ENCODE measurements around the gene CCBE1. TPM values are rescaled to one million over a fixed set of nuclear protein-coding genes. Genes with fewer than 3 reads are reported as not detected.

CCBE1 gene
- total and polyA plus RNA-seq, 4 experiments from 2014 or later = not detected

DNA sequence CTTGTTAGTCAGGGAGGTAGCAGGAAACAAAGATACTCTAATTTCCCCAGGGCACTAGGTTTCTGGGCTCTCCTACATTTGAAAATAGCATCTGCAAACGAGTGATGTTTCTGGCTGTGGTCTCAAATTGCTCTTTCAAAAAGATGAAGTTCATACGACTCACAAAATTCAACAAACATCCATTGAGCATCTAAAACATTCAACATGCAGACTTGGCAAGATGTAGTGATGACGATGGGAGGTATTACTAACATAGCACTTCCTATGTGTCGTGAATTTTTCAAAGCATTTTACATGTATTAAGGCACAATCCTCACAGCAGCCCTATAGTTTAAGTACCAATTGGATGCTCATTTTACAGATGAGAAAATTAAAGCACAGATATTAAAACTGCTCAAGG, 5.2 kb downstream of the CCBE1 start:
- peaks cover 0 to 7% (median 6%) of the 10 kb centered on the region in 4 donors for H3K4me1 Mint-ChIP-seq
- H3K27ac ChIP-seq (ENCODE audit: low read depth, low read length) = no peak overlapping the region
- H3K4me3 ChIP-seq (ENCODE audit: low read length in 2 of 2) = no peak overlapping the region
- CTCF ChIA-PET (ENCODE audit: partially characterized antibody) = no interaction called here
- no peak overlapping the region for H3K4me3 Mint-ChIP-seq
- H3K27me3 ChIP-seq (ENCODE audit: insufficient read depth, low read length) = peaks cover 5% of the 10 kb centered on the region
- H3K36me3 Mint-ChIP-seq = no peaks in the 10 kb centered on the region
- no peak for DNase-seq
- no peaks in the 10 kb centered on the region for H3K36me3 ChIP-seq (ENCODE audit: insufficient read depth, low read length)
- no peak overlapping the region for H3K27ac Mint-ChIP-seq
- no peaks in the 10 kb centered on the region for H3K9me3 ChIP-seq (ENCODE audit: control insufficient read depth in 1 of 2, low read length in 2 of 2)
- POLR2A ChIA-PET (ENCODE audit: partially characterized antibody) = no interaction called here
- H3K9me3 Mint-ChIP-seq = no peaks in the 10 kb centered on the region
- H3K4me1 ChIP-seq (ENCODE audit: insufficient read depth, low read length) = no peaks in the 10 kb centered on the region
- intact Hi-C loops (cut with micrococcal nuclease) = no loop called here
- peaks cover 26% of the 10 kb centered on the region in 2 donors for H3K27me3 Mint-ChIP-seq

DNA sequence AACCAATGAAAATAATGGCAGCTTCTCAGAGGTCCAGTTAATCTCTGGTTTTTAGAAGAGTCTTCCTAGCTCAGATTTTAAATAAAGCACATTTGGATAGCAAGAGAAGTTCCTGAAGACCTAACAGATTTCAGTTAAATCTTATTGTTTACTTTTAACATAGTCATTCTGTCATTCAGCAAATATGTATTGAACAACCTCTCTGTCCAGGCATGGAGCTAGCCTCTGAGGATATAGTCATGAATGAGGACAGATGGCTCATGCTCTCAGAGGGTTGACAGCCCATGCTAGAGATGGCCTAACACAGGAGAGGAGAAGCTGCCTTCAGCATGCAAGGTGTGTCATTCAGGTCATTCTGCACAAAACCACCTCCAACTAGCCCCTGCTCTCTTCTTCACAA, 6.2 kb downstream of the CCBE1 start:
- Mint-ChIP-seq H3K36me3 (no peaks in the 10 kb centered on the region), H3K27me3 (peaks cover 21 to 22% of the 10 kb centered on the region in 2 donors), H3K4me1 (peaks cover 0 to 2% (median 1%) of the 10 kb centered on the region in 4 donors), H3K9me3 (no peaks in the 10 kb centered on the region), H3K4me3 (no peak overlapping the region), H3K27ac (no peak overlapping the region)
- no peaks in the 10 kb centered on the region for H3K9me3 ChIP-seq (ENCODE audit: control insufficient read depth in 1 of 2, low read length in 2 of 2)
- intact Hi-C loops (cut with micrococcal nuclease) = no loop called here
- POLR2A ChIA-PET (ENCODE audit: partially characterized antibody) = no interaction called here
- no peak overlapping the region for H3K27ac ChIP-seq (ENCODE audit: low read depth, low read length)
- no peak for DNase-seq
- peaks cover 5% of the 10 kb centered on the region for H3K27me3 ChIP-seq (ENCODE audit: insufficient read depth, low read length)
- no peak overlapping the region for H3K4me3 ChIP-seq (ENCODE audit: low read length in 2 of 2)
- no peaks in the 10 kb centered on the region for H3K36me3 ChIP-seq (ENCODE audit: insufficient read depth, low read length)
- CTCF ChIA-PET (ENCODE audit: partially characterized antibody) = no interaction called here
- H3K4me1 ChIP-seq (ENCODE audit: insufficient read depth, low read length) = no peaks in the 10 kb centered on the region

DNA sequence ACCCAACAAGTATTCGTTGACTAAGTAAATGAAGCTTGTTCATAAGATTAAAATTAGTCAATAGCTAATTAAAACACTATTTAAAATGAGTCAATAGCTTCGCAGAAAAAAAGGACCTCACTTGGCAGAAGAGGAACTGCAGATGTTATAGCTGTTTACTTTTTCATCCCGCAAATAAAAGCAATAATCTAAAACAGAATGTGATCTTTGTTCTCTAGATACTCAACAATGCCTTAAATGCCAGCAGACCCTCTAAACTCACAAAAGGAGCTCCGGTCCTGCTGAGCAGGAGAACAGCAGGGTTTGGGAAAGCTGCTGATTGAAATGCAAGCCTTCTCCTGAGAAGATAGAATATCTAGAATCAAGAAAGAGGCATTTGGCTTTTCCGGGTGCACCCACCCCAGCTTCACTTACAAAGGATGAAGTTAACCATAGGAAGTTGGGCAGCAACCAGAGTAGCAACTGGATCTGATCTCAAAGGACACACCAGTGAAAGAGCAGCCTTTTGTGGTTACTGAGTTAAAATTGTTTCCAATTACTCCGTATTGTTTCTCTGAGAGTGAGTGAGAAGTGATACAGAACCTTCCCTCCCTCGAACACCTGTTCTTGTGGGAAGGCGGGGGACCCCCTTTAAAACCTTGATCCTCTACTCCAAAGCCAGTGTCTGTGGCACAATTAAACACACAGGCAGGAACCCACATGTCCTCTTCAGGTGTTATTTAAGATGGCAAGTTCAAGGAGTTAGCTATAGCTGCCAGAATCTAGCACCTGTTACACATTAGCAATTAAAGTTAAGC, 6.8 kb downstream of the CCBE1 start:
- Mint-ChIP-seq H3K36me3 (no peaks in the 10 kb centered on the region), H3K4me1 (no peaks in the 10 kb centered on the region), H3K27me3 (peaks cover 16 to 20% of the 10 kb centered on the region in 2 donors), H3K4me3 (no peak overlapping the region), H3K9me3 (no peaks in the 10 kb centered on the region), H3K27ac (no peak overlapping the region)
- H3K9me3 ChIP-seq (ENCODE audit: control insufficient read depth in 1 of 2, low read length in 2 of 2) = no peaks in the 10 kb centered on the region
- no peak overlapping the region for H3K27ac ChIP-seq (ENCODE audit: low read depth, low read length)
- ChIA-PET CTCF (ENCODE audit: partially characterized antibody) (no interaction called here), POLR2A (ENCODE audit: partially characterized antibody) (no interaction called here)
- H3K27me3 ChIP-seq (ENCODE audit: insufficient read depth, low read length) = peaks cover 3% of the 10 kb centered on the region
- DNase-seq = no peak
- no peaks in the 10 kb centered on the region for H3K36me3 ChIP-seq (ENCODE audit: insufficient read depth, low read length)
- no peaks in the 10 kb centered on the region for H3K4me1 ChIP-seq (ENCODE audit: insufficient read depth, low read length)
- intact Hi-C loops (cut with micrococcal nuclease) = no loop called here
- H3K4me3 ChIP-seq (ENCODE audit: low read length in 2 of 2) = no peak overlapping the region

DNA sequence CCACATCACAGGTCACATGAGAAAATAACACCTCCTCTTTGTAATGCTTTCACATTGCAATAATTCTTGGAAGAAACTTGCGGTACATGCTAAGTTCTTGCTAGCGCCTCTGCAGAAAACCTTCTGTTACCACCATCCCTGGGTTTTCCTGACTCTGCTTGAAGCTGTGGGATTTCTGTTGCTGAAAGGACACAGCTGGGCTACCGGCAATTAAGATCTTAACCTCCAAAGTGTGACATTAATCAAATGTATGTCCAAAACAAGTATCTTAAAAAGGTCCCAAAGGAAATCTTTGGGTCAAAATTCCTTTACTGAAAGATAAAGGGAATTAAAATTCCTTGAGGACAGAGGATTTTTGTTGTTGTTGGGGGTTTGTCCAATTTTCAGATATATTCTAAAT, 7.5 kb downstream of the CCBE1 start:
- no peak overlapping the region for H3K4me3 Mint-ChIP-seq
- H3K4me1 ChIP-seq (ENCODE audit: insufficient read depth, low read length) = no peaks in the 10 kb centered on the region
- no peaks in the 10 kb centered on the region for H3K4me1 Mint-ChIP-seq
- H3K27ac Mint-ChIP-seq = no peak overlapping the region
- H3K9me3 ChIP-seq (ENCODE audit: control insufficient read depth in 1 of 2, low read length in 2 of 2) = no peaks in the 10 kb centered on the region
- H3K27me3 ChIP-seq (ENCODE audit: insufficient read depth, low read length) = no peaks in the 10 kb centered on the region
- CTCF ChIA-PET (ENCODE audit: partially characterized antibody) = no interaction called here
- H3K9me3 Mint-ChIP-seq = no peaks in the 10 kb centered on the region
- H3K27me3 Mint-ChIP-seq = peaks cover 10 to 15% of the 10 kb centered on the region in 2 donors
- no peaks in the 10 kb centered on the region for H3K36me3 ChIP-seq (ENCODE audit: insufficient read depth, low read length)
- no peak for DNase-seq
- intact Hi-C loops (cut with micrococcal nuclease) = no loop called here
- POLR2A ChIA-PET (ENCODE audit: partially characterized antibody) = no interaction called here
- no peaks in the 10 kb centered on the region for H3K36me3 Mint-ChIP-seq
- no peak overlapping the region for H3K27ac ChIP-seq (ENCODE audit: low read depth, low read length)
- H3K4me3 ChIP-seq (ENCODE audit: low read length in 2 of 2) = no peak overlapping the region

DNA sequence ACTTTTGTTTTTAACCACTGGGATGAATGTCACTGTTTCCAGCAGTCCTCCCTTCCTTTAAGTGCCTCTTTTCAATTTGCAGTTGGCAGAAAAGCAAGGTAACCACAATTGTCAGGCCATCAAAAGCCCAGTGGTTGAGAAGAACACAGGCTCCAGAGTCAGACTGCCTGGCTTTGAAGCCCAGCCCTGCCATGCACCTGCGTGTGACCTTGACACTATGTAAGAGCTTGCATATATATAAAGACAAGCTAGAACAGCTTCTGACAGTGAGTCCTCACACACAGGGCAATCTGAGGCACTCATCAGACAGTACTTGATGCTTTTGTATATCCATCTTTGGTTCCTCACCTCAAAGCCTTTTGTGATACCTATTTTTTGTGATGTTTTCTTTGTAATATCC, 11.0 kb downstream of the CCBE1 start:
- intact Hi-C loops (cut with micrococcal nuclease) = no loop called here
- Mint-ChIP-seq H3K4me1 (no peaks in the 10 kb centered on the region), H3K4me3 (no peak overlapping the region), H3K36me3 (no peaks in the 10 kb centered on the region), H3K9me3 (peaks cover 0 to 1% (median 0%) of the 10 kb centered on the region in 8 donors), H3K27me3 (peaks cover 7 to 8% of the 10 kb centered on the region in 2 donors), H3K27ac (no peak overlapping the region)
- POLR2A ChIA-PET (ENCODE audit: partially characterized antibody) = no interaction called here
- H3K27ac ChIP-seq (ENCODE audit: low read depth, low read length) = no peak overlapping the region
- no peaks in the 10 kb centered on the region for H3K4me1 ChIP-seq (ENCODE audit: insufficient read depth, low read length)
- CTCF ChIA-PET (ENCODE audit: partially characterized antibody) = no interaction called here
- H3K36me3 ChIP-seq (ENCODE audit: insufficient read depth, low read length) = no peaks in the 10 kb centered on the region
- H3K9me3 ChIP-seq (ENCODE audit: control insufficient read depth in 1 of 2, low read length in 2 of 2) = no peaks in the 10 kb centered on the region
- no peak for DNase-seq
- H3K27me3 ChIP-seq (ENCODE audit: insufficient read depth, low read length) = no peaks in the 10 kb centered on the region
- no peak overlapping the region for H3K4me3 ChIP-seq (ENCODE audit: low read length in 2 of 2)

DNA sequence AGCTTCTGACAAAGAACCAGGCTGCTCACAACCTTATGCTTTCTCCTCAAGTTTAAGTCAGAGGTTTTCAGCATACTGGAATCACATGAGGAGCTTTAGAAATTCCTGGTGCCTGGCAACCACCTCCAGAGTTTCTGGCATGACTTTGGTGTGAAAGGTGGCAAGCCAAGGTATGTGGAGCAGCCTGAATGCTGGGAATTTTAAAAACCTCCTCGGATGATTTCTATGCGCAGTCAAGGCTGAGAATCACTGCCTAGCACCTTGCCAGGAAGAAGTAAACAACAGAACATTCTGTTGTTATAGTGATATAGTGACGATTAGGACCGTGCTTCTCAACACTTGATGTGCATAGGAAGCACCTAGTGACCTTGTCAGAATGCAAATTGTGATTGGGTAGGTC, 11.7 kb downstream of the CCBE1 start:
- H3K36me3 ChIP-seq (ENCODE audit: insufficient read depth, low read length) = no peaks in the 10 kb centered on the region
- H3K9me3 ChIP-seq (ENCODE audit: control insufficient read depth in 1 of 2, low read length in 2 of 2) = no peaks in the 10 kb centered on the region
- DNase-seq = no peak
- Mint-ChIP-seq H3K27me3 (peaks cover 7 to 8% of the 10 kb centered on the region in 2 donors), H3K4me3 (no peak overlapping the region), H3K4me1 (no peaks in the 10 kb centered on the region), H3K36me3 (no peaks in the 10 kb centered on the region), H3K9me3 (peaks cover 0 to 3% (median 0%) of the 10 kb centered on the region in 8 donors), H3K27ac (no peak overlapping the region)
- H3K4me3 ChIP-seq (ENCODE audit: low read length in 2 of 2) = no peak overlapping the region
- ChIA-PET CTCF (ENCODE audit: partially characterized antibody) (no interaction called here), POLR2A (ENCODE audit: partially characterized antibody) (no interaction called here)
- intact Hi-C loops (cut with micrococcal nuclease) = no loop called here
- no peaks in the 10 kb centered on the region for H3K27me3 ChIP-seq (ENCODE audit: insufficient read depth, low read length)
- H3K27ac ChIP-seq (ENCODE audit: low read depth, low read length) = no peak overlapping the region
- H3K4me1 ChIP-seq (ENCODE audit: insufficient read depth, low read length) = no peaks in the 10 kb centered on the region

DNA sequence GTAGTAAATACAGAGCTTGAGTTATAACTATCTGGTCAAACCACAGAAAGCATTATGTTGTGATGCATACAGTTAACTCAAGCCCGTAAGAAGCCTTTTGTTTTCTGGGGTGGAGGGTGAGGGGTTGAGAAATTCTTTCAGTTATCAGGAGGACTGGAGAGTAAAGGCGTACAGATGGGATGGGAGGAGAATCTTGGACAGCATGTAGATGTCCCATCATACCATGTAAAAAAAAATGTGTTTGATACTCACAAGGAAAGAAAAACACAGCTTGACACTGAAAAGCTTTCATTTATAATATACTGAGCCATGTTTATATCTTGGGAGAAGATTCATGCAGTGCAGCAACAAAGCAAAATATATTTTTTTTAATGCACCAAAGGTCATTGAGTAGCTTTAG, 12.4 kb downstream of the CCBE1 start:
- Histone ChIP-seq H3K9me3 (ENCODE audit: control insufficient read depth in 1 of 2, low read length in 2 of 2) (no peaks in the 10 kb centered on the region), H3K4me3 (ENCODE audit: low read length in 2 of 2) (no peak overlapping the region), H3K27ac (ENCODE audit: low read depth, low read length) (no peak overlapping the region), H3K27me3 (ENCODE audit: insufficient read depth, low read length) (no peaks in the 10 kb centered on the region), H3K4me1 (ENCODE audit: insufficient read depth, low read length) (no peaks in the 10 kb centered on the region), H3K36me3 (ENCODE audit: insufficient read depth, low read length) (no peaks in the 10 kb centered on the region)
- H3K36me3 Mint-ChIP-seq = no peaks in the 10 kb centered on the region
- H3K27ac Mint-ChIP-seq = no peak overlapping the region
- ChIA-PET POLR2A (ENCODE audit: partially characterized antibody) (no interaction called here), CTCF (ENCODE audit: partially characterized antibody) (no interaction called here)
- DNase-seq = no peak
- peaks cover 4 to 5% of the 10 kb centered on the region in 2 donors for H3K27me3 Mint-ChIP-seq
- no peak overlapping the region for H3K4me3 Mint-ChIP-seq
- intact Hi-C loops (cut with micrococcal nuclease) = no loop called here
- H3K9me3 Mint-ChIP-seq = peaks cover 0 to 3% (median 0%) of the 10 kb centered on the region in 8 donors
- H3K4me1 Mint-ChIP-seq = no peaks in the 10 kb centered on the region

All from CD4-positive, alpha-beta memory T cell (primary cell).